ENCODE data around the gene PLAGL1.
"Not testable (repeated sequence)": the region's sequence is repeated elsewhere in the genome, so short reads cannot be mapped to it uniquely, and the experiment has no call there.

Gene PLAGL1

GRCh38 chr6:143936347-143936746, 71.7 kb downstream of the PLAGL1 start:
- DNase-seq, result no peak

- no peak for DNase-seq
These were observed 73.2 kb downstream of the PLAGL1 start for GRCh38 chr6:143934867-143935266.

GRCh38 chr6:143934331-143934730, 73.7 kb downstream of the PLAGL1 start:
- DNase-seq, result no peak

- DNase-seq, result no peak
These were observed 78.1 kb downstream of the PLAGL1 start for GRCh38 chr6:143929975-143930374.

GRCh38 chr6:143928853-143929252, 79.2 kb downstream of the PLAGL1 start:
- no peak for DNase-seq

GRCh38 chr6:143917026-143917425, 91.0 kb downstream of the PLAGL1 start:
- DNase-seq, result not testable (repeated sequence)

GRCh38 chr6:143912671-143913070, 95.4 kb downstream of the PLAGL1 start:
- DNase-seq, result no peak

GRCh38 chr6:143911028-143911427, 97.0 kb downstream of the PLAGL1 start:
- DNase-seq, result no peak

- no peak for DNase-seq
These were observed 105.2 kb downstream of the PLAGL1 start for GRCh38 chr6:143902827-143903226.

- DNase-seq, result no peak
These were observed 105.9 kb downstream of the PLAGL1 start for GRCh38 chr6:143901885-143902750.

GRCh38 chr6:143900358-143900757, 107.7 kb downstream of the PLAGL1 start:
- DNase-seq, result no peak

- DNase-seq, result no peak
These were observed 111.8 kb downstream of the PLAGL1 start for GRCh38 chr6:143896126-143896860.

- DNase-seq, result no peak
These were observed 113.4 kb downstream of the PLAGL1 start for GRCh38 chr6:143894655-143895054.

Measured in DMS 273 treated with DMSO at 0.1 percent for 48 hours (cell line).